Astrocyte (in vitro differentiated cells and primary cell): ENCODE results near the gene FMNL1. TPM values are rescaled to one million over a fixed set of nuclear protein-coding genes. Genes with fewer than 3 reads are reported as not detected.

Source experiments
- DNase-seq: peaks from one replicate; pipeline ENCODE4 v3.0.0-alpha.2; 2010; ENCODE audit warnings: low read depth
- FAIRE-seq: peaks from 2 replicates; lab custom pipeline; 2011; peaks lifted over from hg19 to GRCh38; lab: Jason Lieb, UNC
- H2AFZ ChIP-seq: 2 replicates; pipeline ENCODE4 v1.6.0; 2012; ENCODE audit warnings: low read depth, low read length, inconsistent platforms
- H3K27ac ChIP-seq: 2 replicates; pipeline ENCODE4 v1.5.1; 2011; ENCODE audit warnings: low read depth, low read length, inconsistent platforms
- H3K27me3 ChIP-seq: 2 replicates; pipeline ENCODE4 v1.6.0; 2011; ENCODE audit warnings: low read length, inconsistent platforms; ENCODE audit not compliant: insufficient read depth
- H3K36me3 ChIP-seq: 2 replicates; pipeline ENCODE4 v1.5.1; 2011; ENCODE audit warnings: low read length, inconsistent platforms; ENCODE audit not compliant: insufficient read depth
- H3K4me1 ChIP-seq: 2 replicates; pipeline ENCODE4 v1.5.1; 2011; ENCODE audit warnings: low read length, inconsistent platforms; ENCODE audit not compliant: insufficient read depth
- H3K4me2 ChIP-seq: 2 replicates; pipeline ENCODE4 v1.6.0; 2012; ENCODE audit warnings: low read length, inconsistent platforms
- H3K4me3 ChIP-seq: 2 replicates; pipeline ENCODE4 v1.5.1; 2011; ENCODE audit warnings: low read depth, mild to moderate bottlenecking, low read length, inconsistent platforms; ENCODE audit not compliant: insufficient read depth
- H3K79me2 ChIP-seq: 2 replicates; pipeline ENCODE4 v1.6.0; 2012; ENCODE audit warnings: mild to moderate bottlenecking, low read length, inconsistent platforms; ENCODE audit not compliant: insufficient read depth
- H3K9ac ChIP-seq: 2 replicates; pipeline ENCODE4 v1.6.0; 2012; ENCODE audit warnings: mild to moderate bottlenecking, low read length, inconsistent platforms
- H3K9me3 ChIP-seq: 2 replicates; pipeline ENCODE4 v1.5.1; 2012; ENCODE audit warnings: low read depth, mild to moderate bottlenecking, low read length, inconsistent platforms; ENCODE audit not compliant: insufficient read depth
- H4K20me1 ChIP-seq: 2 replicates; pipeline ENCODE4 v1.6.0; 2012; ENCODE audit warnings: low read length, inconsistent platforms; ENCODE audit not compliant: insufficient read depth
- H3K27ac Mint-ChIP-seq: one replicate; pipeline ENCODE4 v1.8.0; 2021; ENCODE audit warnings: mild to moderate bottlenecking, mixed read lengths; ENCODE audit not compliant: unreplicated experiment
- H3K27me3 Mint-ChIP-seq: one replicate; pipeline ENCODE4 v1.8.0; 2021; ENCODE audit warnings: low read depth, mixed read lengths; ENCODE audit not compliant: unreplicated experiment
- H3K36me3 Mint-ChIP-seq: one replicate; pipeline ENCODE4 v1.8.0; 2021; ENCODE audit warnings: low read depth, mixed read lengths; ENCODE audit not compliant: unreplicated experiment
- H3K4me1 Mint-ChIP-seq: one replicate; pipeline ENCODE4 v1.8.0; 2021; ENCODE audit warnings: low read depth, mixed read lengths; ENCODE audit not compliant: unreplicated experiment
- H3K4me3 Mint-ChIP-seq: one replicate; pipeline ENCODE4 v1.8.0; 2021; ENCODE audit warnings: mild to moderate bottlenecking, moderate library complexity, mixed read lengths; ENCODE audit not compliant: unreplicated experiment
- H3K9me3 Mint-ChIP-seq: one replicate; pipeline ENCODE4 v1.8.0; 2021; ENCODE audit warnings: mild to moderate bottlenecking, mixed read lengths; ENCODE audit not compliant: unreplicated experiment
- EZH2 ChIP-seq: IDR thresholded peaks from 2 replicates; pipeline ENCODE4 v1.6.1; 2012; ENCODE audit warnings: mild to moderate bottlenecking, low read length, inconsistent platforms; ENCODE audit not compliant: insufficient read depth
- total RNA-seq: library from RNA; stranded (reverse); gene quantifications from 2 replicates; pipeline ENCODE4 v1.2.1, GENCODE V29; 2021
- TF ChIP-seq, protein P1 (sequence below): IDR thresholded peaks from 2 replicates; pipeline ENCODE4 v1.5.1; 2011; ENCODE audit warnings: low read depth, mild to moderate bottlenecking, inconsistent platforms, low read length, moderate library complexity; ENCODE audit not compliant: insufficient read depth

Gene FMNL1
- total RNA-seq, 1 donor from 2014 or later: 4.0 TPM

GRCh38 chr17:45234641-45235415 is 13.1 kb downstream of the FMNL1 start:
- Mint-ChIP-seq H3K9me3 (no peaks in the 10 kb centered on the region), H3K4me1 (no peaks in the 10 kb centered on the region), H3K4me3 (no peak overlapping the region), H3K36me3 (peaks cover 14% of the 10 kb centered on the region), H3K27ac (no peak overlapping the region), H3K27me3 (peaks cover 54% of the 10 kb centered on the region)
- H3K36me3 ChIP-seq: no peaks in the 10 kb centered on the region
- no peak for FAIRE-seq
- no peak overlapping the region for H2AFZ ChIP-seq
- H3K27me3 ChIP-seq: peaks cover 6% of the 10 kb centered on the region
- TF ChIP-seq, protein P1, sequence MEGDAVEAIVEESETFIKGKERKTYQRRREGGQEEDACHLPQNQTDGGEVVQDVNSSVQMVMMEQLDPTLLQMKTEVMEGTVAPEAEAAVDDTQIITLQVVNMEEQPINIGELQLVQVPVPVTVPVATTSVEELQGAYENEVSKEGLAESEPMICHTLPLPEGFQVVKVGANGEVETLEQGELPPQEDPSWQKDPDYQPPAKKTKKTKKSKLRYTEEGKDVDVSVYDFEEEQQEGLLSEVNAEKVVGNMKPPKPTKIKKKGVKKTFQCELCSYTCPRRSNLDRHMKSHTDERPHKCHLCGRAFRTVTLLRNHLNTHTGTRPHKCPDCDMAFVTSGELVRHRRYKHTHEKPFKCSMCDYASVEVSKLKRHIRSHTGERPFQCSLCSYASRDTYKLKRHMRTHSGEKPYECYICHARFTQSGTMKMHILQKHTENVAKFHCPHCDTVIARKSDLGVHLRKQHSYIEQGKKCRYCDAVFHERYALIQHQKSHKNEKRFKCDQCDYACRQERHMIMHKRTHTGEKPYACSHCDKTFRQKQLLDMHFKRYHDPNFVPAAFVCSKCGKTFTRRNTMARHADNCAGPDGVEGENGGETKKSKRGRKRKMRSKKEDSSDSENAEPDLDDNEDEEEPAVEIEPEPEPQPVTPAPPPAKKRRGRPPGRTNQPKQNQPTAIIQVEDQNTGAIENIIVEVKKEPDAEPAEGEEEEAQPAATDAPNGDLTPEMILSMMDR: peak; percentile 10
- no peak for TF ChIP-seq EZH2
- no peak for DNase-seq
- H3K27ac ChIP-seq: no peak overlapping the region
- H3K79me2 ChIP-seq: no peaks in the 10 kb centered on the region
- no peak overlapping the region for H3K4me2 ChIP-seq
- H3K4me1 ChIP-seq: no peaks in the 10 kb centered on the region
- H3K9ac ChIP-seq: no peak overlapping the region
- H3K4me3 ChIP-seq: no peak overlapping the region
- H3K9me3 ChIP-seq: no peaks in the 10 kb centered on the region
- no peaks in the 10 kb centered on the region for H4K20me1 ChIP-seq

DNA sequence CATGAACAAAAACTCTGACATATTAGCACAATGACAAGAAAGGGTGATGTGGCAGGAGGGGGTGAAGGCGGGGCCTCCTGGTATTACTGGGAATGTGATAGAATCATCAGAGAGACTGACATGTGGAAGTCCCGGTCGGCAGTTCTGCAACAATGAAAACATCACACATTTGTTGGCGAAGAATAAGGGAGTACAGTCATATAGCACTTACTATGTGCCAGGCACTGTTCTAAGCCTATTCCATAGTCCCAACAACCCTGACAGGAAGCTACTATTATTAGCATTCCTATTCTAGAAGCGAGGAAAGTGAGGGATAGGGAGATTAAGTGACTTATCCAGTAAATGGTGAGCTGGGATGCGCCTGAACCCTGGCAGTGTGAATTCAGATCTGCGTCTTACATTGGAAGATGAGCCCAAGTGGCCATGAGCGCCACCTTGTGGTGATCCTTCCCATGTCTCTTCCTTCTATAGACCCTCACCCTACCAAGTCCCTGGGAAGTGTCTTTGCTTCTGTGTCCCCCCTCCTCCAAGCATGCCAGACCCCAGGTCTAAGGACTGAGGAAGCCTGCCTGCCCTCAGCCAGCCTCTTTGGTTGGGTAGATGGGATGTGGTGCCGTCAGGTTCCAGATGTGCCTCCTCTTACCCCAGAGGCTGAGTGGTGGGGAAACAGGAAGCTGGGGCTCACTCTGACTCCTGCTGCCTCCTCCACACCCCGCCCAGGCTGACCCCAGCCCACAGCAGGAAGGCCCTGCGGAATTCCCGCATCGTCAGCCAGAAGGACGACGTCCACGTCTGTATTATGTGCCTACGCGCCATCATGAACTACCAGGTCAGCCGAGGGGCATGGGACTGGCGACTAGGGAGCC is 14.0 kb downstream of the FMNL1 start:
- Histone ChIP-seq H3K4me2 (no peak overlapping the region), H2AFZ (no peak overlapping the region), H3K4me1 (no peaks in the 10 kb centered on the region), H3K79me2 (no peaks in the 10 kb centered on the region), H3K9me3 (no peaks in the 10 kb centered on the region), H3K27ac (no peak overlapping the region), H3K36me3 (no peaks in the 10 kb centered on the region), H4K20me1 (no peaks in the 10 kb centered on the region), H3K4me3 (no peak overlapping the region), H3K9ac (no peak overlapping the region), H3K27me3 (peaks cover 10% of the 10 kb centered on the region)
- Mint-ChIP-seq H3K36me3 (peaks cover 14% of the 10 kb centered on the region), H3K9me3 (no peaks in the 10 kb centered on the region), H3K27me3 (peaks cover 61% of the 10 kb centered on the region), H3K4me3 (no peak overlapping the region), H3K27ac (no peak overlapping the region), H3K4me1 (no peaks in the 10 kb centered on the region)
- DNase-seq (peak; percentile 40), FAIRE-seq (peak; percentile 55)
- TF ChIP-seq, protein P1: peak; percentile 70
- TF ChIP-seq EZH2: no peak
